HepG2 (cell line): ENCODE data around the gene COMP.

Experiments used
- E2F2 ChIP-seq: sonication (generic); formaldehyde crosslinking; IDR thresholded peaks from 2 replicates; pipeline ENCODE4 v1.4.0; 2020; ENCODE audit warnings: missing genetic modification reagents, borderline replicate concordance
- ZNF253 ChIP-seq: sonication (generic); formaldehyde crosslinking; IDR thresholded peaks from 2 replicates; pipeline ENCODE4 v1.8.0; 2022; ENCODE audit warnings: mild to moderate bottlenecking, missing genetic modification reagents, borderline replicate concordance

- no peak for TF ChIP-seq ZNF253 (CRISPR knock-in tag)
- TF ChIP-seq E2F2 (CRISPR knock-in tag) = no peak
These were observed 23.0 kb upstream of the COMP start for GRCh38 chr19:18814063-18814462.
